A673 (cell line): ENCODE results near the gene PRKX.

Experiments
- CTCF ChIP-seq: fragments of 300-800, 200-600 bp; sonication (generic); conservative IDR thresholded peaks from 2 replicates; pipeline ENCODE4 v1.5.1; 2017; ENCODE audit warnings: low read depth, mild to moderate bottlenecking, antibody characterized with exemption, low read length, moderate library complexity, mixed read lengths
- EZH2 ChIP-seq: fragments of 200-600 bp; sonication (generic); IDR thresholded peaks from 2 replicates; pipeline ENCODE4 v1.6.1; 2017; ENCODE audit warnings: borderline replicate concordance, low read depth, mild to moderate bottlenecking, mixed read lengths, antibody characterized with exemption, low read length; ENCODE audit not compliant: poor library complexity, severe bottlenecking

- TF ChIP-seq CTCF = no peak
- no peak for TF ChIP-seq EZH2
Observed at GRCh38 chrX:3712051-3712869, 1.2 kb downstream of the PRKX start.
